GM12878 (cell line): ENCODE measurements around the gene AKR1C4. TPM values are rescaled to one million over a fixed set of nuclear protein-coding genes. Genes with fewer than 3 reads are reported as not detected.

ENCODE experiments used
- ATAC-seq: fragments of 200-7000 bp; cut with Tn5 transposase; 3 replicates; pipeline ENCODE4 v1.9.1; 2020; ENCODE audit warnings: mild to moderate bottlenecking, moderate library complexity
- BruUV-seq: library from RNA; stranded (reverse); fragments of 400-500 nt; replicated peaks from 2 replicates; lab custom pipeline; 2021; lab: Mats Ljungman, UMichigan
- CTCF ChIA-PET: fragments of 300-600 bp; sonication (Branson Sonifier 250); formaldehyde crosslinking; extraction: SDS; loops from one replicate; lab custom pipeline; 2021; ENCODE audit warnings: inconsistent platforms; lab: Yijun Ruan, JAX
- POLR2A ChIA-PET: fragments of 350-600 bp; formaldehyde crosslinking; extraction: SDS; loops from one replicate; lab custom pipeline; 2021; ENCODE audit warnings: inconsistent platforms; lab: Charles Lee
- RAD21 ChIA-PET: fragments of 300-600 bp; sonication (Branson Sonifier 250); formaldehyde crosslinking; loops from one replicate; lab custom pipeline; 2023; ENCODE audit warnings: antibody characterized with exemption; ENCODE audit not compliant: unreplicated experiment; lab: Charles Lee
- SMC1A ChIA-PET: fragments of 300-600 bp; sonication (Branson Sonifier 250); formaldehyde crosslinking; loops from one replicate; lab custom pipeline; 2023; ENCODE audit not compliant: unreplicated experiment, uncharacterized antibody; lab: Charles Lee
- DNase-seq: peaks from one replicate; pipeline ENCODE4 v3.0.0-alpha.2; 2011; ENCODE audit warnings: low read depth, low spot score
- FAIRE-seq: peaks from 3 replicates; lab custom pipeline; 2011; peaks lifted over from hg19 to GRCh38; lab: Jason Lieb, UNC
- H2AFZ ChIP-seq: 2 replicates; pipeline ENCODE4 v1.6.0; 2011; ENCODE audit warnings: low read depth, low read length, control low read depth; ENCODE audit not compliant: control insufficient read depth
- H3K27ac ChIP-seq: 2 replicates; pipeline ENCODE4 v1.5.1; 2011; ENCODE audit warnings: control low read depth; ENCODE audit not compliant: control insufficient read depth, insufficient read depth
- H3K27me3 ChIP-seq, 2 experiments: replicated peaks in 1 of 2; 2 replicates each; pipeline versions ENCODE4 v1.6.0 to v1.6.1; 2011; ENCODE audit warnings: low read length in 1 of 2; ENCODE audit not compliant: control insufficient read depth in 2 of 2, insufficient read depth in 2 of 2
- H3K36me3 ChIP-seq, 2 experiments: 2 replicates each; pipeline ENCODE4 v1.5.1; 2011; ENCODE audit warnings: low read length in 1 of 2; ENCODE audit not compliant: control insufficient read depth in 2 of 2, insufficient read depth in 2 of 2
- H3K4me1 ChIP-seq: 2 replicates; pipeline ENCODE4 v1.6.1; 2011; ENCODE audit warnings: mild to moderate bottlenecking, low read length, moderate library complexity, mixed read lengths; ENCODE audit not compliant: control insufficient read depth, insufficient read depth
- H3K4me2 ChIP-seq: 2 replicates; pipeline ENCODE4 v1.6.0; 2011; ENCODE audit warnings: control low read depth; ENCODE audit not compliant: control insufficient read depth, insufficient read depth
- H3K4me3 ChIP-seq: fragments of 200-600 bp; sonication (generic); 2 replicates; pipeline ENCODE4 v1.5.1; 2016
- H3K79me2 ChIP-seq: 2 replicates; pipeline ENCODE4 v1.6.0; 2011; ENCODE audit warnings: low read length; ENCODE audit not compliant: control insufficient read depth, insufficient read depth
- H3K9ac ChIP-seq: 2 replicates; pipeline ENCODE4 v1.8.0; 2011; ENCODE audit warnings: low read length, control low read depth, mixed read lengths; ENCODE audit not compliant: control insufficient read depth, insufficient read depth
- H3K9me3 ChIP-seq: replicated peaks from 3 replicates; pipeline ENCODE4 v1.5.1; 2011; ENCODE audit warnings: mild to moderate bottlenecking, low read length; ENCODE audit not compliant: control insufficient read depth, insufficient read depth
- H4K20me1 ChIP-seq: 2 replicates; pipeline ENCODE4 v1.6.0; 2011; ENCODE audit not compliant: control insufficient read depth, insufficient read depth
- CBX5 ChIP-seq: sonication (generic); IDR thresholded peaks from 2 replicates; pipeline ENCODE4 v1.6.1; 2016; ENCODE audit warnings: low read depth, moderate library complexity, mild to moderate bottlenecking, inconsistent platforms
- CEBPB ChIP-seq, 2 experiments: fragments of 150-350 bp in 1 of 2; IDR thresholded peaks; 2 replicates each; pipeline ENCODE4 v1.6.1; 2012 to 2014; ENCODE audit warnings: low read depth in 2 of 2, low read length in 2 of 2, borderline replicate concordance in 1 of 2, inconsistent platforms in 1 of 2
- CREM ChIP-seq: IDR thresholded peaks from 2 replicates; pipeline ENCODE4 v1.6.1; 2014; ENCODE audit warnings: antibody characterized with exemption, low read depth
- KAT2A ChIP-seq: conservative IDR thresholded peaks from 2 replicates; pipeline ENCODE4 v1.6.1; 2011; ENCODE audit warnings: low read depth, low read length; ENCODE audit not compliant: control insufficient read depth
- RB1 ChIP-seq: fragments of 450-650 bp; formaldehyde crosslinking; IDR thresholded peaks from 2 replicates; pipeline ENCODE4 v1.6.1; 2017; ENCODE audit warnings: mild to moderate bottlenecking, borderline replicate concordance
- RCOR1 ChIP-seq: conservative IDR thresholded peaks from 2 replicates; pipeline ENCODE4 v1.6.1; 2012; ENCODE audit warnings: low read depth, low read length, improper control_type of control experiment
- SMARCA5 ChIP-seq: fragments of 450-650 bp; IDR thresholded peaks from 2 replicates; pipeline ENCODE4 v1.6.1; 2017; ENCODE audit warnings: mild to moderate bottlenecking
- SREBF2 ChIP-seq: IDR thresholded peaks from 2 replicates; pipeline ENCODE4 v1.6.1; 2012; ENCODE audit warnings: mild to moderate bottlenecking, low read length
- SUZ12 ChIP-seq: fragments of 200-600 bp; sonication (generic); IDR thresholded peaks from one replicate; pipeline ENCODE4 v1.6.1; 2018; ENCODE audit warnings: antibody characterized with exemption, mild to moderate bottlenecking; ENCODE audit not compliant: unreplicated experiment
- ZNF207 ChIP-seq: fragments of 450-650 bp; IDR thresholded peaks from 2 replicates; pipeline ENCODE4 v1.6.1; 2014; ENCODE audit warnings: antibody characterized with exemption, mild to moderate bottlenecking, borderline replicate concordance
- WGBS: methylation state at CpG from one replicate; pipeline ENCODE4 v1.1.6; 2016; ENCODE audit warnings: low lambda C conversion rate; ENCODE audit not compliant: insufficient replicate concordance, insufficient coverage; ENCODE audit errors: missing lambda C conversion rate; 5-methylcytosine and 5-hydroxymethylcytosine counted together
- in situ Hi-C: fragments of 300-500 bp; cut with MboI; formaldehyde crosslinking; loops from 9 replicates; pipeline ENCODE4 v1.14.3; 2018; ENCODE audit warnings: mixed read lengths
- intact Hi-C: fragments of 100-400 bp; cut with micrococcal nuclease; formaldehyde crosslinking; loops from one replicate; pipeline ENCODE4 v1.14.2; 2022; ENCODE audit not compliant: unreplicated experiment
- polyA plus RNA-seq, 11 experiments: library from polyadenylated mRNA; depleted of rRNA in 4 of 11; unstranded in 6 of 11; stranded (reverse) in 5 of 11; fragments of >200 nt; fragmentation: Nextera tagmentation in 4 of 11; fragmentation: Illumina TruSeq in 1 of 11; extraction: Ambion mirVana in 4 of 11; extraction: Trizol in 1 of 11; gene quantifications; 1 replicate in 1 of 11; 2 replicates in 10 of 11; pipeline versions ENCODE4 v1.2.1 to v1.2.3, GENCODE V29; 2011 to 2016; ENCODE audit warnings: inconsistent platforms in 2 of 11, missing spikeins in 2 of 11, low read depth in 1 of 11
- total RNA-seq, 4 experiments: library from RNA; depleted of rRNA in 3 of 4; stranded (reverse); fragments of >200 nt in 3 of 4; fragmentation: Illumina TruSeq in 1 of 4; extraction: Trizol in 1 of 4; gene quantifications; 2 replicates each; pipeline versions ENCODE4 v1.2.1 to v1.2.3, GENCODE V29; 2013 to 2021
- TF ChIP-seq, protein P1 (sequence below): IDR thresholded peaks from 2 replicates; pipeline ENCODE4 v1.6.1; 2011; ENCODE audit warnings: borderline replicate concordance, low read depth, mild to moderate bottlenecking, moderate library complexity, low read length; ENCODE audit not compliant: insufficient read depth, poor library complexity, severe bottlenecking
- TF ChIP-seq, protein P2 (sequence below): IDR thresholded peaks from 2 replicates; pipeline ENCODE4 v1.6.1; 2011; ENCODE audit warnings: low read depth, mild to moderate bottlenecking, low read length, moderate library complexity, borderline replicate concordance; ENCODE audit errors: extremely low read depth

AKR1C4 gene
- total and polyA plus RNA-seq, 10 of the 15 experiments (the other 5 are each of a cell fraction or from before 2014, with no cell fraction given) = 0.20 TPM; not detected in 9

DNA sequence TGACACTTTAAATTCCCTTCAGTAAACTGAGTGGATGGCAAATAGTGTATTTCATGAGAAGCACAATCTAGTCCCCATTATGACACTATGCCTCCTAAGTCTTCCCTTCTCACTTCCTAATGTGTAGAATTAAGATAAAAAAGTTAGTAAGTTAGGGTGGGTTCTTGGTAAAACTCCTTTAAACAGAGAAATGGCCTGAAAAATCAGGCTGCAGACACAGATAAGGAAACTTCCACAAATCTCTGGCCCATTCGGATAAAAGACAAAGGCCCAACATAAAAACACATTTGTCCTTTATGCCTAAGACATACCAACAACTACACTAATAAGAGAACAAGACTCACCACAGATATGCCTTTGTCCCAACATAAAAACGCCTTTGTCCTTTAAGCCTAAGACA lies 33.1 kb upstream of the AKR1C4 start:
- Histone ChIP-seq H3K9me3 (peaks cover 3% of the 10 kb centered on the region; the same call in 2 of the 3 replicates), H3K9ac (no peak overlapping the region), H3K4me2 (no peak overlapping the region), H3K4me1 (no peaks in the 10 kb centered on the region), H2AFZ (no peak overlapping the region), H3K27ac (no peak overlapping the region), H3K27me3 (no peaks in the 10 kb centered on the region), H3K4me3 (no peak overlapping the region), H3K36me3 (no peaks in the 10 kb centered on the region), H3K79me2 (no peaks in the 10 kb centered on the region), H4K20me1 (no peaks in the 10 kb centered on the region)
- no TSS peak for BruUV-seq
- in situ Hi-C loops (no loop called here), intact Hi-C loops (no loop called here)
- DNase-seq (no peak), ATAC-seq (no peak), FAIRE-seq (no peak)
- no peak for TF ChIP-seq SUZ12
- TF ChIP-seq, protein P1, sequence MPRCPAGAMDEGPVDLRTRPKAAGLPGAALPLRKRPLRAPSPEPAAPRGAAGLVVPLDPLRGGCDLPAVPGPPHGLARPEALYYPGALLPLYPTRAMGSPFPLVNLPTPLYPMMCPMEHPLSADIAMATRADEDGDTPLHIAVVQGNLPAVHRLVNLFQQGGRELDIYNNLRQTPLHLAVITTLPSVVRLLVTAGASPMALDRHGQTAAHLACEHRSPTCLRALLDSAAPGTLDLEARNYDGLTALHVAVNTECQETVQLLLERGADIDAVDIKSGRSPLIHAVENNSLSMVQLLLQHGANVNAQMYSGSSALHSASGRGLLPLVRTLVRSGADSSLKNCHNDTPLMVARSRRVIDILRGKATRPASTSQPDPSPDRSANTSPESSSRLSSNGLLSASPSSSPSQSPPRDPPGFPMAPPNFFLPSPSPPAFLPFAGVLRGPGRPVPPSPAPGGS = no peak
- TF ChIP-seq CREM = no peak
- TF ChIP-seq RCOR1 = no peak
- ChIA-PET POLR2A (no interaction called here), RAD21 (no interaction called here), SMC1A (no interaction called here), CTCF (no interaction called here)
- whole genome bisulfite sequencing = 0% methylated on average over 2 of the region's 2 CpGs

DNA sequence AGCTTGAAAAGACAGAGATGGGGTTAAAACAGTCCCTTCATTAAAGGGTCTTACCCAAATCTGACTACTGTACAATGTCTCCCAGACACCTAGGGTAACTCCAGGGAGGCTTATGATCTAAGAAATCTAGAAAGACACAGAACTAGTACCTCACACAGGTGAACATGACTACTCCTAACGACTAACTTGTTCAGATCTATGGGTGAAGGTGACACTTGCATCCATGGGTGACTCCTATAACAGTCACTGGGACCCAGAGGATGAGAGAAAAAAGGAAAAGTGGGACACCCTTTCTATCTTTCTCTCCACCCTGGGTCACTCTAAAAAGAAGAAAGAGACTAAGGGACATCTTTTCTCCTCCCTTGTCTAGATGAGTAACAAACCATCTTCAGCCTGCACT lies 30.9 kb upstream of the AKR1C4 start:
- Histone ChIP-seq H3K4me3 (no peak overlapping the region), H3K27me3 (no peaks in the 10 kb centered on the region), H2AFZ (no peak overlapping the region), H3K4me2 (no peak overlapping the region), H4K20me1 (no peaks in the 10 kb centered on the region), H3K27ac (no peak overlapping the region), H3K9ac (no peak overlapping the region), H3K9me3 (peaks cover 3% of the 10 kb centered on the region; the same call in 2 of the 3 replicates), H3K79me2 (no peaks in the 10 kb centered on the region), H3K4me1 (no peaks in the 10 kb centered on the region), H3K36me3 (no peaks in the 10 kb centered on the region)
- intact Hi-C loops (no loop called here), in situ Hi-C loops (no loop called here)
- WGBS = 0% methylated on average over 1 of the region's 1 CpG
- TF ChIP-seq CEBPB (IDR thresholded peaks at IDR 0.05; ENCODE audit: borderline replicate concordance in 1 of 2, low read depth in 2 of 2, low read length in 2 of 2) (no peak), CBX5 (0 out of 2 replicates have a peak, but pooled peaks have one; percentile 60), ZNF207 (no peak), KAT2A (no peak), SMARCA5 (no peak), RB1 (no peak), SREBF2 (no peak)
- TF ChIP-seq, protein P2, sequence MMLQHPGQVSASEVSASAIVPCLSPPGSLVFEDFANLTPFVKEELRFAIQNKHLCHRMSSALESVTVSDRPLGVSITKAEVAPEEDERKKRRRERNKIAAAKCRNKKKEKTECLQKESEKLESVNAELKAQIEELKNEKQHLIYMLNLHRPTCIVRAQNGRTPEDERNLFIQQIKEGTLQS = no peak
- DNase-seq = no peak
- POLR2A ChIA-PET = no interaction called here
- CTCF ChIA-PET = interaction anchor here (0.6 kb wide), 1 partner anchor 1447 kb away, joined by 4 read pairs; no protein-coding TSS in a partner anchor
- no peak for FAIRE-seq
- no TSS peak for BruUV-seq
- ATAC-seq = no peak
- SMC1A ChIA-PET = no interaction called here
- RAD21 ChIA-PET = no interaction called here
